GM21737 (cell line): ENCODE results near the gene TMEM208.

Experiments used
- ATAC-seq: cut with Tn5 transposase; IDR thresholded peaks from one replicate; pipeline ENCODE4 v1.9.1; 2021; ENCODE audit warnings: mild to moderate bottlenecking, moderate library complexity; ENCODE audit not compliant: unreplicated experiment

Gene TMEM208

GRCh38 chr16:67271446-67271845 lies 44.5 kb downstream of the TMEM208 start:
- no peak for ATAC-seq

DNA sequence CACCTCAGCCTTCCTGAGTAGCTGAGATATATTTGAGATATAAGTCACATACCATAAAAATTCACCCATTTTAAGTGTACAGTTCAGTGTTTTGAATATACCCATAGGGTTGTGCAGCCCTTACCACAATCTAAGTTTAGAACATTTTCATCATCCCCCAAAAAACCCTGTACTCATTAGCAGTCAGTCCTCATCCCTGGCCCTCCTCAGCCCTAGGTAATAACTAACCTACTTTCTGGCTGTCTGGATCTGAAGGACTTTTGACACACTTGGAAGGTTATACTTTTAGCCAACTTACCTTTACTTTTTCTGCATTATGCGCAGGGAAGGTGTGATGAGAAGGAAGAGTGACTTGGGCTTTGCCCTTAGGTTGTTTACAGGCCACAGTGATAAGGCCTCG lies 48.4 kb downstream of the TMEM208 start:
- ATAC-seq, result no peak

DNA sequence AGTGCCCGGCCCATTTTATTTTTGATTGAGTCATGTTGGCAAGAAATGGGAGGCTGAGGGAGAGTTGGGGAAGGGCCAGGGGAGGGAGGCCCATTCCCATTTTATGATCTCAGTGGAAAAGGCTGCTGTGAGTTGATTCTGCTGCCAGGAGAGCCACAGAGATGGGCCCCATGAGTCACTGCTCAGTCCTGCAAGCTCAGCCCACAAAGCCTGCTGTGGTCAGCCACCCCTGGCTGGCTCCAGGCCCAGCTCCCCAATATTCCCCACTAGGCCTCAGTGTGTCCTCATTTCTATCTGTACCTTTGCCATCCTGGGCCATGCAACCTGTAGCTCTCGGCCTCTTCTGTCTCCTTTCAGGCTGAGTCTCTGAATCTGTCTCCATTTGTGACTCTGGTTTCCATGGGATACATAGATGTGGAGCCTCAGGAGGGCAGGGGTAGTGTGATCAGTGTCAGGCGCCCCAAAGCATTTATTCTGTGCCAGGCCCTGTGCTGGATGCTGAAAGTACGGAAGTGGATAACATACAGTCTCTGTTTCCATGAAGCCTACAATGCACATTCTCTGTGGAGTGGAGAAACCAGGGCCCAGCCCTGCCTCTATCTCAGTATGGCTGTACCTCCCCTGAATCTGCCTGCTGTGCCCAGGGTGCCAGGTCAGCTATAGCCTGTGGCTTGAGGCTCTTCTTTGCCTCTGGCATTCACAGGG lies 50.5 kb downstream of the TMEM208 start:
- no peak for ATAC-seq

GRCh38 chr16:67277999-67278772 lies 51.3 kb downstream of the TMEM208 start:
- ATAC-seq, result peak; percentile 10
